ENCODE measurements around the gene THBS4.

DNA sequence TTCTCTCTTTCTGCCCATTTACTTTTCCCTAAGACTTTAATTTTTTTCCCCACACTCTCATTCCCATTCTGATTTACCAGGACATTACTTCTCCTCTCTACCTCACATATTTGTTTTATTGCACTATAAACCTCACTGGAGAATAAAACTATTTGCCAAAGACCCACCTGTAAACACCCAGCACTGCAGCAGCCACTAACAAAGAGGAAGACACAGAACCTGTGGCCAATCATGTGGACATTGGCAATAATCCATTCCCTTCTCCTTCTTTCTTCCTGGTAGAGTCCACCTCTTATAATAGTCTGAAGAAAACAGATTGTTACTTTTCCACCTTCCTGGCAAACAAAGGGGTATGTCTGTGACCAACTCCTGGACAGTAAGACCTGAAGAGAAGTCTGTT lies 8.3 kb upstream of the THBS4 start:
- TF ChIP-seq, protein P1, sequence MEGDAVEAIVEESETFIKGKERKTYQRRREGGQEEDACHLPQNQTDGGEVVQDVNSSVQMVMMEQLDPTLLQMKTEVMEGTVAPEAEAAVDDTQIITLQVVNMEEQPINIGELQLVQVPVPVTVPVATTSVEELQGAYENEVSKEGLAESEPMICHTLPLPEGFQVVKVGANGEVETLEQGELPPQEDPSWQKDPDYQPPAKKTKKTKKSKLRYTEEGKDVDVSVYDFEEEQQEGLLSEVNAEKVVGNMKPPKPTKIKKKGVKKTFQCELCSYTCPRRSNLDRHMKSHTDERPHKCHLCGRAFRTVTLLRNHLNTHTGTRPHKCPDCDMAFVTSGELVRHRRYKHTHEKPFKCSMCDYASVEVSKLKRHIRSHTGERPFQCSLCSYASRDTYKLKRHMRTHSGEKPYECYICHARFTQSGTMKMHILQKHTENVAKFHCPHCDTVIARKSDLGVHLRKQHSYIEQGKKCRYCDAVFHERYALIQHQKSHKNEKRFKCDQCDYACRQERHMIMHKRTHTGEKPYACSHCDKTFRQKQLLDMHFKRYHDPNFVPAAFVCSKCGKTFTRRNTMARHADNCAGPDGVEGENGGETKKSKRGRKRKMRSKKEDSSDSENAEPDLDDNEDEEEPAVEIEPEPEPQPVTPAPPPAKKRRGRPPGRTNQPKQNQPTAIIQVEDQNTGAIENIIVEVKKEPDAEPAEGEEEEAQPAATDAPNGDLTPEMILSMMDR (IDR thresholded peaks at IDR 0.05): no peak
- TF ChIP-seq POLR2A (IDR thresholded peaks at IDR 0.05; ENCODE audit: low read depth) (no peak), EP300 (IDR thresholded peaks at IDR 0.05) (no peak), POLR2AphosphoS5 (IDR thresholded peaks at IDR 0.05) (no peak)
